GM21381 (cell line): ENCODE results near the gene FGF4.

Experiments
- ATAC-seq: cut with Tn5 transposase; IDR thresholded peaks from one replicate; pipeline ENCODE4 v1.9.1; 2021; ENCODE audit warnings: mild to moderate bottlenecking, moderate library complexity; ENCODE audit not compliant: unreplicated experiment

Gene FGF4

DNA sequence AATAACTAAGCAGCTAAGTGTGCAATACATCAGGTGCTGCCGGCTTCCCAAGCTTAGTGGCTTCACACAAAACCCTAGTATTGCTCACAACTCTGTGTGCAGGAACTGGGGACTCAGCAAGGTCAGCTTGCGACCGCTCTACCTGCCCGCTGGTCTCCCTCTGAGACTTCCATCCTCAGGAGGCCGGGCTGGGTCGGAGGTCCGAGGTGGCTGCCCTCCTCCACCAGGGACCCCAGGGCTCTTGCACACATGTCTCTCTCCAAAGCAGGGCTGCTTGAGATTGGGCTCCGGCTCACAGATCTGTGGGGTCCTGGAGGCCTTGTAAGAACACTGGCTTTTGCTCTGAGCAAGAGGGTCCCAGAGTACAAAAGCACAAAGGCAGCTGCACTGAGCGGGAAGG is 45.9 kb downstream of the FGF4 start:
- no peak for ATAC-seq

GRCh38 chr11:69727266-69727665 is 47.9 kb downstream of the FGF4 start:
- no peak for ATAC-seq

DNA sequence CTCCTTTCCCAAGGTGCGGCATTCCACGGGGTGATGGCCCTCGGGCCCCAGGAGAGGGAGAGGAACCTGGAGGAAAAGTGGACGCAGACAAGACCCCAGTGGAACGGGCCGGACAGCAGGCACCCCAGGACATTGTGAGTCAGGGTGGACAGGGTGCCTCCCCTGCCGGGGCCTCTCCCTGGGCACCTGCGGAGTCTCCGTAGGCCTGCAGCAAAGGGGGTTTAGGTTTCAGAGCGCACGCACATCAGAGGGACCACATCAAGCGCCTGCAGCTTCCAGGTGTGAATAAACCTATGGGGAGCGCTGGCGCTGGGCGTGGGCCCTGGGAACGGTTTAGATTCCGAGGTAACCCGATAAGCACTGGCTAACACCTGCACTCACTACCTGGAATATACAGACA is 48.7 kb downstream of the FGF4 start:
- ATAC-seq = no peak

- ATAC-seq = no peak
Observed at GRCh38 chr11:69726019-69726418, 49.1 kb downstream of the FGF4 start.

DNA sequence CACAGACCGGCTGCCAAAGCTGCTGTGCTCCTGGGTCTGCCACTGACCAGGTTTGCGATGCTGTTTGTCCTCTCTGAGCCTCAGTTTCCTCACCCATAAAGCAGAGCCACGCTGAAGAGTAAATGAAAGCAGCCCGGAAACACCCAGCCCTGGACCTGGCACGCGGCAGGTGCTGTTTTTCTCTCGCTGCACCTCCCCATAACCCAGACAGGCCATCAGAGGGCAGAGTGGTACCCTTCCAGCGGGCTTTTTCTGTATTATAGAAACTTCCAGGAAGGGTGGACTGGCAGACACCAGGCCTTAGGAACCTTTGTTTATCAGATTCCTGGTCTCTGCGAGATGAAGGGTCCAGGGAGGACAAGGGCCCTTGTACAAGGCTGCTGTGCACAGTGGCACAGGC is 53.4 kb downstream of the FGF4 start:
- ATAC-seq = no peak

DNA sequence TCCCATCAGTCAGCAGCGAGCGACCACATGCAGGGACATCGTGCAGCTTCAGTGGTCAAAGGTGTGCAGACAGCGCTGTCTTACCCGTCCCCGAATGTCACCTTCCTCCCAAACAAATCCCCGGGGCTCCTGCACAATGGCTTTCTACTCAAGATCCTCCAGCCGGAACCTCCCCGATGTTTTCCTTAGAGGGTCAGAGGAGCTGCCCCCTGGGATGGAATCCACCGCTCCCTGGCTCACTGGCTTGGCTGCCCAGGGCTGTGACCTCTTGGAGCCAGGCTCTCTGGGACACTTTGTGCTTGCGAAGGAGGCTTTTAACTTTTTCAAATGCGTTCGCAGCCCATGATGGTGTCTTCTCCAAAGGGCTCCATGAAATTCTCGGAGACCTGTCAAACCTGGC is 54.0 kb downstream of the FGF4 start:
- ATAC-seq = no peak
